Measurements from ENCODE around the gene PET117.
"Not testable (repeated sequence)": the region's sequence is repeated elsewhere in the genome, so short reads cannot be mapped to it uniquely, and the experiment has no call there.

Gene PET117

DNA sequence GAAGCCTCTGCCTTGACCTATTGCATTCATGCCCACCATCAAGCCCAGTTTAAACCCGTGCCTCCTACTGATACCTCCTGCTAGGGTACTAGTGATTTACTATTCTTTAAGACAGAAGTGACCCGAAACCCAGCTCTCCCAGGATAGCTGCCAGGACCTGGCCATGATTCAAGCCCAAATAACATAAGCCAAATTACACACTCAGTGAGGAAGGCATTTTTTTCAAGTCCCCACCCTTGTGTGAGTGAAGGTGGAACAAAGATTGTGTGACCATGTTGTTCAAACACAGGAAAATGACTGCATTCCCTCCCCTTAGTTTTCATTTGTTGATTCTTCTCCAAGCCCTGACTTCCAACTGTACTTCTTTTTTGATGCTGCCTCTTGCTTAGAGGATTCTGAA lies 3.7 kb upstream of the PET117 start:
- H3K4me3 ChIP-seq (ENCODE audit: low read length) = no peak overlapping the region
- TF ChIP-seq ZNF274 (IDR thresholded peaks at IDR 0.05; ENCODE audit: low read depth, low read length) = no peak

DNA sequence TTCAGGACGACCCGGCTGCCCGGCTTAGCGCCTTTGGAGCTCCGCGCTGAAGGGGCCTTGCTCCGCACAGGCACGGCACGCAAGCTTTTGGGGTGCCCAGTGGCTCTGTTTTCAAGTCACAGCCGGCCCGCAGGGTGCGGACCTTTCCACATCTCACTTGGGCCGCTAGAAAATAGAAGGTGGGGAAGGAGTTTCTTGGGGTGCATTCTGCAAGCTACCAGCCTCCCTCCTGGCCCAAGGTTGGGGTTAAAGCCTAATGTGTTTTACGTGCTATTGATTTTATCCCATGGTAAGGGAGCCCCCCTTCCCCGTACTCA lies 561 bp downstream of the PET117 start:
- peak overlapping the region; percentile 86 for H3K4me3 ChIP-seq (ENCODE audit: low read length)
- TF ChIP-seq ZNF274 (IDR thresholded peaks at IDR 0.05; ENCODE audit: low read depth, low read length) = no peak

DNA sequence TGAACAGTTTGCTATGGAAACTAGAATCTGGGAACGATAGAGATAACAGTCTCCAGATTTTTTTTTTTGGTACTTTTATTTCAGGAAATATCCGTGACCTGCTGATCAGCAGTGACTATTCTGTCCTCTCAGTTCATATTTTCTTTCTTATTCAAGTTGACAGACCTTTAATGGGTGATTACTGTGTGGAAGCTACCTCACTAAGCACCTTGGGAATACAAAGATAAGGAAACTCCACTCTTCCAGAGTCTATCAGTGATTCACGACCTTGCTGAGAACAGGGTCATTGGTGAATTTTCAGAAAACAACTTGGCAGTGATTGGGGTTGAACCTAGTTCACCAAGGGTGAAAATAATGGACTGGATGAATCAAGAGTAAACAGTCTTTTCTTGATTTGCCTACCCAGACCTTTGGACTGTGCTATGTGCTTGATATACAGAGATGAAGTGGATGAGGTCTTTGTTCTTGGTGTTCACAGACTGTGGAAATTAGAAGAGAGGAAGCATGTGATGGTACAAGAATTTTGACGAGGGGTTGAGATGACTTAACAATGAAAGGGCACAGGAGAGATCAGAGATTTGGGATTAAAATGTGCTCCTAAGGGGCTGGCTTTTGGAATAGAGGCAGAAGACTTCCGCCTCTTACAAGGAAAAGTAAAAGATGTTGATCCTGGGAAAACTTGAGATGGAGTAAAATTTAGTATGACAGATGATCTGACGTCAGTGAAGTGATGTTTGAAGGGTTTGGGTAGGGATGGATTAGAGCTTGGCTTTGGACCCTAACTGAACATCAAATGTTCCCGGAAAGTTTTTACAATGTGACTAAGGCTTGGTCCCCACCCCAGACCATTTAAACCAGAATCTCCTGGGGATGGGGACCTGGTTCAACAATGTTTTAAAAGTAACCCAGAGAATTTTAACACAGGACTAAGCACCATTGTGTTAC lies 1.2 kb downstream of the PET117 start:
- H3K4me3 ChIP-seq (ENCODE audit: low read length) = peak overlapping the region; percentile 86
- TF ChIP-seq ZNF274 (IDR thresholded peaks at IDR 0.05; ENCODE audit: low read depth, low read length) = no peak

DNA sequence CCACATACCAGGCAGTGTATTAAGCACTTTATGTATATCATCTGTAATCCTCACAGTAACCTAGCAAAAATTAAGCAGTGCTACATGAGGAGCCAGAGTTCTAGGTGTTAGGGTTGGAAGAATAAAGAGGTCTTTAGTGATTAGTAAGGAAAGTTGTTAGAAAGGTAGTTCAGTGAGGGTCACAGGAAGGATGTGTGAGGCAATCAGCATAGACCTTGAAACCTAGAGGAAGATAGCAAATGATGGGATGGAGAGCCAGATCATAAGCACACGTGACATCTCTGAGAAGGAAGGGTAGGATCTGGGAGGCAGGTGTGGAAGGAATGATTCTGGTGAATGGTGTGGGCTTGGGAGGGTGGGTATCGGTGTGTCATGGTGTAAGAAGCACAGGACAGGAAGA lies 2.2 kb downstream of the PET117 start:
- no peak overlapping the region for H3K4me3 ChIP-seq (ENCODE audit: low read length)
- no peak for TF ChIP-seq ZNF274 (IDR thresholded peaks at IDR 0.05; ENCODE audit: low read depth, low read length)

DNA sequence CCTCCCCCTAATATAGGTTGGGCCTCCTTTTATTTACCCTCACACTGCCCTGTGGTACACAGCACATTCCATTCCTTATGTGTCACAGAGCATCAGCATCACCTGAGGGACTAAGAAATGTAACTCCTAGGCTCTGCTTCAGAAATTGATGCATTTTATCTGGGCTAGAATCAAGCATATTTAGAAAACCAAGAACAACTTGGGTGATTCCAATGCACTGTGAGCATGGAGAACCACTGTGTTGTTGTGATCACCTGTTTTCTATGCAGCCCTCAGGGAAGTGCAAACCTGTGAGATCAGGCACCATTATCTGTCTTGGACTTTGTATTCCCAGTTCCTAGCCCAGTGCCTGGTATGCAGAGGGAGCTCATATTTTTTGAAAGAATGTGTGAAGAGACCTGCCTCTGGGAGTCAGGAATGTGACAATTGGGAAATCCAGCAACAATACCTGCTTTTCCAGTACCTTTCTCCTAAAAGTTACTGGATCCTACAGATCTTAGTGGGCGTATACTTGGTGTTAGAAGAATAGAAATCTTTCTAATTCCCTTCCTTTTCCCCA lies 7.0 kb downstream of the PET117 start:
- TF ChIP-seq ZNF274 (IDR thresholded peaks at IDR 0.05; ENCODE audit: low read depth, low read length) = no peak
- H3K4me3 ChIP-seq (ENCODE audit: low read length) = no peak overlapping the region

DNA sequence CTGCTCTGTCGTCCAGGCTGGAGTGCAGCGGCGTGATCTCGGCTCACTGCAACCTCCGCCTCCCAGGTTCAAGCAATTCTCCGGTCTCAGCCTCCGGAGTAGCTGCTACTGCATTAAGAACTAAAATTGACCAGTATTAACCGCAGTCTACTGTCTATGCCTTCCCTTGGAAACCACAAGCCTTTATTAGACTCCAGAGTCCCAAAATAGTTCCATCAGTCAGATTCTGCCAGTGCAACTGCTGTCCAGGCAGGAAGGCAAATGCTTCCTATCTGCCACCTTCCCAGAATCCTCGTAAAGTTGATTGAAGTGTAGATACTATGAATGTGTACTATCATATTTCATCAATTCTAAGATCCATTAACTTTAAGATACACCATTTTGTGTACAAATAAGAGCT lies 16.7 kb downstream of the PET117 start:
- TF ChIP-seq ZNF274 (IDR thresholded peaks at IDR 0.05; ENCODE audit: low read depth, low read length) = no peak
- H3K4me3 ChIP-seq (ENCODE audit: low read length) = no peak overlapping the region

DNA sequence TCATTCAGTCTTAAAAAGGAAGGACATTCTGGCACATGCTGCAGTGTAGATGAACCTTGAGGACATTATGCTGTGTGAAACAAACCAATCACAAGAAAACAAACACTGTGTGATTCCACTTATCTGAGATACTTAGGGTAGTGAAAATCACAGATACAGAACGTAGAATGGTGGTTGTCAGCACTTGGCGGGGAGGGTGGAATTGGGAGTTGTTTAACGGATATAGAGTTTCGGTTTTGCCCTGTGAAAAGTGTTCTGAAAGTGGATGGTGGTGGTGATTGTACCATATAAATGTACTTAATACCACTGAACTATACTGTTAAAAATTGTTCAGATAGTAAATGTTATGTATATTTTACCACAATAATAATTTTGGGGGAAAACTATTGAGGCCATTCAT lies 18.4 kb downstream of the PET117 start:
- H3K4me3 ChIP-seq (ENCODE audit: low read length) = no peak overlapping the region
- no peak for TF ChIP-seq ZNF274 (IDR thresholded peaks at IDR 0.05; ENCODE audit: low read depth, low read length)

DNA sequence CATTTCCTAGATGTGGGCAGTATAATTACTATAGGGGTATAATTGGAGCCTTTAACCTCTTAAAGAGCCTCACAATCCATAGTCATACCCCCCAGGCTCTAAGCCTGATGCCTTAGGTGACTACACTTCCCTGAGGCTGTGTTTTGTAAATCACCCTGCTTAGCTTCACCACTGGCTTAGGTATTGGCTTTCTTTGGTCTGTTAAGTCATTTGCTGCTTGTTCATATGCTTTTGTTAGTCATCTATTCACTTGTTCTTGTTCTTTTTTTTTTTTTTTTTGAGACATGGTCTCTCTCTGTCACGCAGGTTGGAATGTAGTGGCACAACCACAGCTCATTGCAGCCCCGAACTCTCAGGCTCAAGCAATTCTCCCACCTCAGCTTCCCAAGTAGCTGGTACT lies 26.7 kb downstream of the PET117 start:
- H3K4me3 ChIP-seq (ENCODE audit: low read length) = no peak overlapping the region
- TF ChIP-seq ZNF274 (IDR thresholded peaks at IDR 0.05; ENCODE audit: low read depth, low read length) = no peak

DNA sequence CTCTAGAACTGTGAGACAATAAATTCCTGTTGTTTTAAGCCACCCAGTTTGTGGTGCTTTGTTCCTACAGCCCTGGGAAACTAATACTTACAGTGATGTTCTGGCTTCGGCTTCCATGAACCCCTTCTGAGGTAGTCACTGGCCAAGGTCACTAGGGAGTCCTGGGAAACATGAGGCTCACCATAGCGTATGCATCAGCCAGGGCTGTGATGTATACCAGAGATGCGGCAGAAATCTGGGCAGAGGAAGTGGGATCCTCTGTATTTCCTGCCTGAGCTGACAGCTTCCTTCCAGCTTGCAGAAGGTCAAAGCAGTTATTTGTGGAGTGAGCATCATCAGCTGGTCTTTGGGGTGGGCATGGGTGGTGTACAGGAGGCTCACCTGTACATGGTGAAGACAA lies 27.9 kb downstream of the PET117 start:
- H3K4me3 ChIP-seq (ENCODE audit: low read length) = no peak overlapping the region
- TF ChIP-seq ZNF274 (IDR thresholded peaks at IDR 0.05; ENCODE audit: low read depth, low read length) = no peak

DNA sequence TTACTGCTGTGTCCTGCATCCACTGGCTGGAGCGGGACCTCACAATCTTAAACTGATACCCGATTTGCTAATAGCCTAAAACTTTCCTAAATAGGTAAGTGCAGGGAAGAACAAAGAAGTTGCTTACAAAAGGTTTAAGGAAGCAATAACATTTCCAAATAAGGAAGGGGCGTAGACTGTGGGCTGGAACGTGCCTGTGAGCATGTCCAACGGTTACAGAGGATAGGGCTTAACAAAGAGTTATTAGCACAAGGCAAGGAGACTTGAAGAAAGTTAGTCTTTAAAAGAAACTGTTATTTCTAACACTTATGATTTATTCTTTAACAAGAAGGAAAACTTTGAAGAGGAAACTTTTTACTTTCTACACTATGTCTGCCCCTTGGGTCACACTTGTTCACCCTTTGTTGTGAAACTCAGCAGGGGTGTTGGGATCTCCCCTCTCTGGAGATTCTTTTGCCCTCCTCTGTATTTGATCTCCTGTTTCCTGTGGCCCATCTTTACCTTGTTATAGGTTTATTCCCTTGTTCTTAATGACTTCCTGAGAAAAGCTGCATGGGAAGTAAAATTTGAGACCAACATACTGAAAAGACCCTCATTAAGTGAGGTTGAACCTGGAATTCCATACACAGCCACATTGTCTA lies 28.7 kb downstream of the PET117 start:
- TF ChIP-seq ZNF274 (IDR thresholded peaks at IDR 0.05; ENCODE audit: low read depth, low read length) = no peak
- no peak overlapping the region for H3K4me3 ChIP-seq (ENCODE audit: low read length)

DNA sequence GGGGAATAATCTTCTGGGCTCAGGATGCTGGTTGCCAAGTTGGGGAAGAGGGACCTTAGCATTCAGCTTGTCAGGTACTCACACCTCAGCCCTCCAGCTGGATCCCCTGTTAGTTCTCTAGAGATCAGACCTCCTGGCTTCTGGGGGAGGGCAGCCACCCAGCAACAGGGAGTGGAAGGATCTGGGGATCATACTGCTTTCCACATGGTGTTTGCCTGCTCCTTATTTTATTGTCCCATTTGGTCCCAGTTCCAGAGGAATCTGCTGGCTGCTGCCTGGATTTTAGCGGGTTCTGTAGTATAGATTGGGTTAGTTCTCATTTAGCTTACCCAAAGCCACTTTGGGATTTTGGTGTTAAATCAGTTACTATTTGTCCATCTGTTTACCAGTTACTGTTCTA lies 29.3 kb downstream of the PET117 start:
- no peak for TF ChIP-seq ZNF274 (IDR thresholded peaks at IDR 0.05; ENCODE audit: low read depth, low read length)
- no peak overlapping the region for H3K4me3 ChIP-seq (ENCODE audit: low read length)

DNA sequence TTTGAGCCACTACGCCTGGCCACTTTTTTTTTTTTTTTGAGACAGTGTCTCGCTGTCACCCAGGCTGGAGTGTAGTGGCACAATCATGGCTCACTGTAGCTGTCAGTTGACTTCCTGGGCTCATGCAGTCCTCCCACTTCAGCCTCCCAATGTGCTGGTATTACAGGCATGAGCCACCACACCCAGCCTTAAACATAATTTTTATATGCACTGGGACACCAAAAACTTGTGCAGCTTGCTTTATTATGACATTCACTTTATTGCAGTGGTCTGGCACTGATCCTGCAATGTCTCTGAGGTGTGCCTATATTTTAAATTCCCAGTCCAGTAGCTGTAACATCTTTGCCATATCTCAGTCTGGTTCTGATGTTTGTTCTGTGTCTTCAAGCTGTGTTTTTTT lies 34.7 kb downstream of the PET117 start:
- H3K4me3 ChIP-seq (ENCODE audit: low read length) = no peak overlapping the region
- no peak for TF ChIP-seq ZNF274 (IDR thresholded peaks at IDR 0.05; ENCODE audit: low read depth, low read length)

DNA sequence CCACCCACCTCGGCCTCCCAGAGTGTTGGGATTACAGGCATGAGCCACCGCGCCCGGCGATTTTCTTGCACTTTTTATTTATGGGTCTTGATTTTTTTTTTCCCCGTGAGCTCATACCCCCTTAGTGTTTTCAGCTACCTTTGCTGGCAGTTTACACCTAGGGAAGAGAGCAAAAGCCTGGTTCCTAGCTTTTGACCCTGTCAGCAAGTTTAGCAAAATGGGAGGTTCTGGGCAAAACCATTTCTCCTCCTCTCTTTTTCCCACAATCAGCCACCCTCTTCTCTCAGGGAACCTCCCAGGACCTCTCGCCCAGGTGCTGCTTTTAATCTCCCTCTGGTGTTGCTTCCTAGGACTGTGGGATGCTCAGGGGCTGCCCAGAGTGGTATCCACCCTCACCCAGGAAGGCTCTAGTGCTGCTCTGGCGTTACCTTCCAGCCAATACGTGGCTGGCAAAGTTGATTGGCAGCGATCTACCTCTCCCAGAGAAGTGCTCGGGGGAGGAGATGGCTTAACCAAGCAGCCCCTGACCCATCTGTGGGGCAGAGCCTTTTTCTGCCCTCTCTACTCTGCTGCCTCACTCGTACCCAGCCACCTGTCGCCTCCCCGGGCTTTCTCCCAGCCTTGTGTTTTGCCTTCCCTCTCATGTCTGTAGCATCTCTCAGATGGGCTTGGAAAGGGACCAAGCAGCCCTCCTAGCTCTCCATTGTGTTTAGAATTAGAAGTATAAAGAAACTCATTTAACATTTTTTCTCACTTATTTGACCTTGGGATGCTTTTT lies 37.4 kb downstream of the PET117 start:
- no peak overlapping the region for H3K4me3 ChIP-seq (ENCODE audit: low read length)
- TF ChIP-seq ZNF274 (IDR thresholded peaks at IDR 0.05; ENCODE audit: low read depth, low read length) = no peak

DNA sequence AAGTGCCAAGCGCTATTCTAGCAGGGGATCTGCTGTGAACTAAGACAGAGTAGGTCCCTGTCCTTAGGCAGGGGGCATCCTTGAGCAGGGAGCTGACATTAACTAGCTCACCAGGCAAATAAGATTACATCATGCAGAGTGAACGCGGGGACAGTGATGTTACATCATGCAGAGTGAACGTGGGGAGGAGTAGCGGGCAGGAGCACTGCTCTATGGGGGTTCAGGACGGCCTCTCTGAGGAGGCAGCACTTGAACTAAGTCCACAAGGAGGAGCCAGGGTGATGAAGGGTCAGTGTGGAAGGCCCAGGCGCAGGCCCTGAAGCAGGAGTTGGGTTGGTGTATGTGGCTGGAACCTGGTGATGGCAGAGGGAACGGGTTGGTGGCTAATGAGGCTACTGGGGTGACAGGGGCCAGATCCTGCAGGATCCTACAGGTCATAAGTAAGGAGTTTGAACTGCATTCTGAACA lies 38.7 kb downstream of the PET117 start:
- no peak overlapping the region for H3K4me3 ChIP-seq (ENCODE audit: low read length)
- no peak for TF ChIP-seq ZNF274 (IDR thresholded peaks at IDR 0.05; ENCODE audit: low read depth, low read length)

DNA sequence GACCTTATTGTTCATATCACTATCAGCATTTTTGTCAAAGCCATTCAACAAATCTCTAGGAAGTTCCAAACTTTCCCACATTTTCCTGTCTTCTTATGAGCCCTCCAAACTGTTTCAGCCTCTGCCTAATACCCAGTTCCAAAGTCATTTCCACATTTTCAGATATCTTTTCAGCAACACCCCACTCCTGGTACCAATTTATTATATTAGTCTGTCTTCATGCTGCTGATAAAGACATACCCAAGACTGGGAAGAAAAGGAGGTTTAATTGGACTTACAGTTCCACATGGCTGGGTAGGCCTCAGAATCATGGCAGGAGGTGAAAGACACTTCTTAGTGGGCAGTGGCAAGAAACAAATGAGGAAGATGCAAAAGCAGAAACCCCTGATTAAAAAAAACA lies 42.7 kb downstream of the PET117 start:
- not testable (repeated sequence) for H3K4me3 ChIP-seq (ENCODE audit: low read length)
